HG03175 (cell line): ENCODE measurements around the gene JCHAIN.
A peak's percentile ranks its signal among the peaks of the same experiment; 100 is the strongest.
"Not testable (repeated sequence)": the region's sequence is repeated elsewhere in the genome, so short reads cannot be mapped to it uniquely, and the experiment has no call there.

Experiments
- ATAC-seq: cut with Tn5 transposase; IDR thresholded peaks from one replicate; pipeline ENCODE4 v1.9.1; 2021; ENCODE audit warnings: mild to moderate bottlenecking, moderate library complexity; ENCODE audit not compliant: unreplicated experiment

JCHAIN gene

GRCh38 chr4:70651864-70652506, 14.3 kb downstream of the JCHAIN start:
- peak; percentile 43 for ATAC-seq

GRCh38 chr4:70650741-70651140, 15.6 kb downstream of the JCHAIN start:
- ATAC-seq: not testable (repeated sequence)

GRCh38 chr4:70640192-70640591, 26.1 kb downstream of the JCHAIN start:
- ATAC-seq: peak; percentile 49

GRCh38 chr4:70637239-70637913, 28.9 kb downstream of the JCHAIN start:
- ATAC-seq: no peak

GRCh38 chr4:70634482-70634881, 31.8 kb downstream of the JCHAIN start:
- ATAC-seq: no peak

GRCh38 chr4:70632028-70632427, 34.3 kb downstream of the JCHAIN start:
- no peak for ATAC-seq

- ATAC-seq: no peak
Measured at GRCh38 chr4:70630162-70630561, 36.1 kb downstream of the JCHAIN start.

GRCh38 chr4:70629469-70630090, 36.7 kb downstream of the JCHAIN start:
- ATAC-seq: no peak

GRCh38 chr4:70628444-70628843, 37.9 kb downstream of the JCHAIN start, which contains the start of gene ENAM:
ENAM (plus strand) TSS chr4:70628744; CDS start chr4:70629501, 757 bp downstream.
- ATAC-seq: no peak

GRCh38 chr4:70627620-70628019, 38.7 kb downstream of the JCHAIN start:
- ATAC-seq: no peak

- ATAC-seq: no peak
Measured at GRCh38 chr4:70624226-70624793, 42.0 kb downstream of the JCHAIN start.

- ATAC-seq: no peak
Measured at GRCh38 chr4:70623323-70623722, 43.0 kb downstream of the JCHAIN start.

GRCh38 chr4:70619778-70620177, 46.5 kb downstream of the JCHAIN start:
- ATAC-seq: no peak

GRCh38 chr4:70619288-70619687, 47.0 kb downstream of the JCHAIN start:
- ATAC-seq: no peak

- ATAC-seq: no peak
Measured at GRCh38 chr4:70614184-70614555, 52.1 kb downstream of the JCHAIN start.

- ATAC-seq: peak; percentile 73
Measured at GRCh38 chr4:70613306-70614183, 52.8 kb downstream of the JCHAIN start.

- no peak for ATAC-seq
Measured at GRCh38 chr4:70608324-70608723, 58.0 kb downstream of the JCHAIN start.

- no peak for ATAC-seq
Measured at GRCh38 chr4:70607334-70607853, 58.9 kb downstream of the JCHAIN start.

- ATAC-seq: no peak
Measured at GRCh38 chr4:70606459-70606858, 59.8 kb downstream of the JCHAIN start.
